Measurements from ENCODE around the gene UNCX.
"Not testable (repeated sequence)": the region's sequence is repeated elsewhere in the genome, so short reads cannot be mapped to it uniquely, and the experiment has no call there.

Gene UNCX

DNA sequence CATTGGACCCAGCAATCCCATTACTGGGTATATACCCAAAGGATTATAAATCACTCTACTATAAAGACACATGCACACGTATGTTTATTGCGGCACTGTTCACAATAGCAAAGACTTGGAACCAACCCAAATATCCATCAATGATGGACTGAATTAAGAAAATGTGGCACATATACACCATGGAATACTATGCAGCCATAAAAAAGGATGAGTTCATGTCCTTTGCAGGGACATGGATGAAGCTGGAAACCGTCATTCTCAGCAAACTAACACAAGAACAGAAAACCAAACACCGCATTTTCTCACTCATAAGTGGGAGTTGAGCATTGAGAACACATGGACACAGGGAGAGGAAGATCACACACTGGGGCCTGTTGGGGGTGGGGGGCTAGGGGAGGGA, 47.2 kb downstream of the UNCX start:
- not testable (repeated sequence) for DNase-seq

DNA sequence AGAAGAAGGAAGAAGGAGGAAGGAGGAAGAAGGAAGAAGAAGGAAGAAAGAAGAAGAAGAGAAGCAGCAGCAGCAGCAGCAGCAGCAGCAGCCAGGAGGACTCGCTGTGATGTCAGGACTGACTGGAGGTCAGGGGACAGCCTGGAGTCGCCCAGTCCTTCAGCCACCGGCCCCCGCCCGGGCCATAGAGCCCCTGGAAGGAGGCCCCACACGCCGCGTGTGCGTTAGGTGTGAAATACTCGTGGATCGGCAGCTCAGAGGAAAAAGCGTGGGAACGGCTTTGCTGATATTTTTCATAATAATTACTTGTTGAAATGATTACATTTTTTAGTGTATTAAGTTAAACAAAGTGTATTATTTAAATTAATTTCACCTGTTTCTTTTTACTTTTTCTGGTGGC, 48.4 kb downstream of the UNCX start:
- DNase-seq = no peak

DNA sequence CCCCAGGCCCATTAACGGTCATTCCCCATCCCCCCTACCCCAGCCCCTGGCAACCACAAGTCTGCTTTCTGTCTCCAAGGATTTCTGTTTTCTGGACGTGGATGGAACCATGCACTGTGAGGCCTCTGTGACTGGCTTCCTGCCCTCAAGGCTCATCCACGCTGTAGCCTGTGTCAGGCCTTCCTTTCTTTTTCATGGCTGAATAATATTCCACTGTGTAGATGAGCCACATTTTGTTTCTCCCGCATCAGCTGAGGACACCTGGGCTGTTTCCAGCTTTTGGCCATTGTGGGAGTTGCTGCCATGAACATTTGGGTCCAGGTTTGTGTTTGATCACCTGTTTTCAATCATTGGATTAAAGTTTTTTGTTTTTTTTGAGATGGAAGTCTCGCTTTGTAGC, 50.0 kb downstream of the UNCX start:
- DNase-seq = no peak

DNA sequence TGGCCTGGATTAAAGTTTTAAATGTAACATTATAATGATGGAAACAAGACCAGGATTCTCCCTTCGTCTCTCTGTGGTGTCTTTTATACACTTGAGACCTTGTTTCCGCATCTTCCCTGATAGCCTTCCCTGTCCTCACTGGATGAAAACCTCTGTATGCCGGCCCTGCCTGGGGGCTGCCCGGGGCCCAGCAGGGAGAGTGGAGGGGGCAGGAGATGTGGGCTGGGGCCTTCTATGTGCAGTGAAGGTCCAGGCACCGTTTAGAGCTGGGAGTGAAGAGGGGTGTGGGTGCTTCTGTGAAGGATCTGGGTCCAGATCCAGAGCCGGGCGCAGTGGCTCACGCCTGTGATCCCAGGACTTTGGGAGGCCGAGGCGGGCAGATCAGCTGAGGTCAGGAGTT, 50.7 kb downstream of the UNCX start:
- DNase-seq = no peak

DNA sequence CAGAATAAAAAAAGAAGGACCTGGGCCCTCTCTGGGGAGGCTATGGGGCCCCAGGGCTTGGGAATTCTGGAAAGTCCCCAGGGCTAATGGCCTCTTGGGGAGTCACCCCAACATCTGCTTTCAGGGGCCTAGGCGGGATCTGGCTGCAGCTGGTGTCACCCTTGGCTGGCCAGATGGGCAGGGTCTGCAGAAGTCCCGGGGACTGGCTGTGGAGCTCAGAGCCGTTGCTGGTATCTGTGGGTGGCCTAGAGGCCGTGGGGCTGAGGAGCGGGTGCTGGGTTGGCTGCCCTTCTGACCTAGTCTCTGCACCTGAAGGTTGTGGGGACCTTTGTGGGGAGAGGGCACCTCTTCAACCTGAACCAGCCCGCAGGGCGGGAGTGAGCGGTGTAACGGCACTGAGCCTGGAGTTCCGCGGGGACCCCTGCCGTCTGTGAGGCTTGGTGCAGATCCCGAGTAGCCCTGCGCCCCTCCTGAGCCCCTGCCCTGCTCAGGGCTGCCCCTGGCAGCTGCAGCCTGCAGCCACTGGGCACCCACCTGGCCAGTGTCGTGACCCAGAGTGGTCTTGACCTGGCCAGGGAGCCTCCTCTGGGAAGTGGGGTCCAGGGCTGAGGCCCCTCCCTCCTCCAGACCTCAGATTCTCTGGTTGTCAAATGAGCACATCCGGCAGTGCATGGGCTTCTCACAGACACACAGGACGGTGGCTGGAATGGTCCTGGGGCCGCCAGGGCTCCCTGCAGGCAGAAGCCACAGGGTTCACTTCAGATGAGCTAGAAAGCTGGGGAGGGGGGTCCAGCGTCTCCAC, 51.5 kb downstream of the UNCX start:
- DNase-seq = no peak

DNA sequence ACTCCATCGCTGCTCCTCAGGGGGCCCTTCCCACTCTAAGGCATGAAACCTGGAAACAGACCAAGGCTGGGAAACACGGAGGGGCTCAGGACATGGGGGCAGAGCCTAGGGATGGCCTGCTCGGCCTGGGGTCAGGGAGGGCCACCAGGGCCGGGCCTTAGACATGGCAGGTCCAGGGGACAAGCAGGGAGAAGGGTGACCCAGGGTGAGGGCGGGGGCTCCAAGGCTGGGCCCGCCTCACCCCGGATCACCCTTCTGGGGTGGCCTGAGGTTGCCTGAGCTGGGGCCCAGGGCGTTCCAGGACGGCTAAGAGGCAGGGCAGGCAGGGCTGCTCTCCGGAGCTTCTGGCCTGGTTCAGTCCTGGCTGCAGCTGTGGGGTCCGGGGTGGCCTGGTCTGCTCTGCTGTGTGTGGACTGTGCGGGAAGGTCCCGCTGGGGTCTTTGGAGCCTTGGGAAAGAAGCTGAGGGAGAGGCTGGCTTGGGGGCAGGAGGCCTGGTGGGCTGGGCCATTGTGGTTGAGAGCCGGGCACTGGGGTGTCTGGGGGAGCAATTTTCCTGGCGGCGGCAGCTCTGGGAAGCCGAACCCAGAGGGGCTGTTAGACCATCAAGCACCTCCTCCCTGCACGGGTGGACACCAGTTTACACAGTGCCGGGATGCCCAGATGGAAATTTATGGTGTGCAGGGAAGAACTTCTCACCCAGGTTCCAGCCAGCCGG, 52.2 kb downstream of the UNCX start:
- no peak for DNase-seq

DNA sequence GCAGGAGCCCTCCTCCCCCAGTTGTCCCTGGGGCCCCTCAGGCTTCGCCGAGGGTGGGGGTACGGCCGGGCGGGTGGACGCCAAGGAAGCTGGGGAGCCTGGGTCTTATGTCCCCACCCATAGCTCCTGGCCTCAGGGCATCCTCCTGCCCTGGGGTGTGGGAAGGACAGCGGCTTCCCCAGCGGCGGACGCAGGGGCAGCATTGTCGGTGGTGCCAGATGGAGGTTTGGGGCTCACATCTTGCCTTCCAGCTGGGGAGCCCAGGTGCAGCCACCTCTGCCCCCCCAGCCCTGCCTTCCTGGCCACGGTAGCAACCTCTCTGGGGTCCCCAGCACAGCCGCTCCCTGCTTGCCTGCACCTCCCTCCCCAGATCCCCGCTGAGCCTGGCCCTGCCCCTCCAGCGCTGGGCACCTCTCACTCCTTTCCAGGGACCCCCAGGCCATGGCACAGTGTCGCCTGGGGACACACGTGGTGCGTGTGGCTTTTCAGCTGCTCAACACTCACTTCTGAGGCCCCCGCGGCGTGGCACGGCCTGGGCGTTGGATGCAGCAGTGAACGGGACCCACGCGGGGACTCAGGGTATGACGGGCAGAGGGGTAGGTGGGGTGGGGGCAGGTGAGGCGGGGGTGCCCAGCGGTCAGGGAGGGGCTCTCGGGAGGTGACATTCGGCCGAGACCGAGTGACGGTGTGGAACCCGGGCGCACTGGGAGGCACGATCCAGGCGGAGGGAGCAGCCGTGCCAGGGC, 53.1 kb downstream of the UNCX start:
- no peak for DNase-seq

Data from bone marrow (tissue), 2 donors.